MCF 10A (cell line): ENCODE results near the gene KIF18B. TPM values are rescaled to one million over a fixed set of nuclear protein-coding genes. Genes with fewer than 3 reads are reported as not detected.
A peak's percentile ranks its signal among the peaks of the same experiment; 100 is the strongest.

Source experiments
- microRNA-seq: library from miRNA; unstranded; fragments of <30 nt; microRNA quantifications from one replicate; pipeline ENCODE4 v1.2.0, GENCODE V29; 2022
- total RNA-seq: library from RNA; stranded (reverse); gene quantifications from 2 replicates; pipeline ENCODE4 v1.2.3, GENCODE V29; 2022

KIF18B gene
- total RNA-seq, 1 experiment from 2014 or later: 17.5 TPM

Small RNA genes within 50 kb of the gene (microRNA-seq; reads per million reads assigned to microRNA genes)
- gene MIR6783: 3.4 reads per million, percentile 25 among the genes with 10 or more reads in this experiment

Other genes starting within 250 kb of the KIF18B start
- 13.9 TPM in 2 replicates for gene DBF4B, start 239.1 kb downstream of the KIF18B start, total RNA-seq
- 0.16 and 0.56 TPM in 2 replicates for gene ADAM11, start 188.8 kb downstream of the KIF18B start, total RNA-seq
- 6.9 and 7.9 TPM in 2 replicates for gene GJC1, start 117.5 kb downstream of the KIF18B start, total RNA-seq
- gene HIGD1B, start 99.9 kb downstream of the KIF18B start, total RNA-seq: not detected in 2 replicates
- 119 and 125 TPM in 2 replicates for gene EFTUD2, start 48.3 kb downstream of the KIF18B start, total RNA-seq
- not detected in 2 replicates for gene GFAP, start 32.3 kb downstream of the KIF18B start, total RNA-seq
- gene C1QL1, start 20.5 kb upstream of the KIF18B start, total RNA-seq: 0.56 and 0.96 TPM in 2 replicates
- gene DCAKD, start 103.9 kb upstream of the KIF18B start, total RNA-seq: 23.1 and 23.3 TPM in 2 replicates
- gene NMT1, start 113.5 kb upstream of the KIF18B start, total RNA-seq: 85.3 and 89.7 TPM in 2 replicates
- 54.5 and 69.7 TPM in 2 replicates for gene PLCD3, start 184.7 kb upstream of the KIF18B start, total RNA-seq
- gene ACBD4, start 187.9 kb upstream of the KIF18B start, total RNA-seq: 7.2 and 7.8 TPM in 2 replicates
- 22.5 and 26.7 TPM in 2 replicates for gene HEXIM1, start 200.7 kb upstream of the KIF18B start, total RNA-seq
- 5.1 and 7.7 TPM in 2 replicates for gene HEXIM2, start 214.1 kb upstream of the KIF18B start, total RNA-seq